GM23338 (cell line): ENCODE data around the gene NDUFA3. TPM values are rescaled to one million over a fixed set of nuclear protein-coding genes. Genes with fewer than 3 reads are reported as not detected.

Experiments
- ATAC-seq: fragments of 200-7000 bp; cut with Tn5 transposase; 3 replicates; pipeline ENCODE4 v1.9.1; 2020
- DNase-seq: peaks from one replicate; pipeline ENCODE4 v3.0.0-alpha.2; 2015; ENCODE audit warnings: low spot score
- H2AFZ ChIP-seq: fragments of 200-600 bp; sonication (generic); 2 replicates; pipeline ENCODE4 v1.8.0; 2016; ENCODE audit warnings: antibody characterized with exemption, mild to moderate bottlenecking, moderate library complexity
- H3F3A ChIP-seq: fragments of 200-600 bp; sonication (generic); replicated peaks from 2 replicates; pipeline ENCODE4 v1.8.0; 2017; ENCODE audit warnings: antibody characterized with exemption, mixed run types, low read depth
- H3K27ac ChIP-seq: fragments of 200-600 bp; sonication (generic); 2 replicates; pipeline ENCODE4 v1.6.1; 2016; ENCODE audit warnings: low read depth
- H3K27me3 ChIP-seq: fragments of 200-600 bp; sonication (generic); 2 replicates; pipeline ENCODE4 v1.8.0; 2016; ENCODE audit warnings: mild to moderate bottlenecking, mixed run types, moderate library complexity; ENCODE audit not compliant: insufficient read depth
- H3K36me3 ChIP-seq: fragments of 200-600 bp; sonication (generic); 2 replicates; pipeline ENCODE4 v1.8.0; 2016; ENCODE audit warnings: mild to moderate bottlenecking; ENCODE audit not compliant: insufficient read depth
- H3K4me1 ChIP-seq: fragments of 200-600 bp; sonication (generic); 2 replicates; pipeline ENCODE4 v1.8.0; 2016; ENCODE audit warnings: mild to moderate bottlenecking, moderate library complexity; ENCODE audit not compliant: insufficient read depth
- H3K4me2 ChIP-seq: fragments of 200-600 bp; sonication (generic); 2 replicates; pipeline ENCODE4 v1.7.1; 2017; ENCODE audit warnings: mixed run types
- H3K4me3 ChIP-seq: fragments of 200-600 bp; sonication (generic); 2 replicates; pipeline ENCODE4 v1.6.1; 2016; ENCODE audit warnings: mixed run types
- H3K79me2 ChIP-seq: fragments of 200-600 bp; sonication (generic); replicated peaks from 2 replicates; pipeline ENCODE4 v1.8.0; 2017; ENCODE audit warnings: mild to moderate bottlenecking; ENCODE audit not compliant: insufficient read depth
- H3K9me2 ChIP-seq: fragments of 200-600 bp; sonication (generic); 2 replicates; pipeline ENCODE4 v1.8.0; 2017; ENCODE audit not compliant: insufficient read depth
- H4K20me1 ChIP-seq: fragments of 200-600 bp; sonication (generic); replicated peaks from 2 replicates; pipeline ENCODE4 v1.8.0; 2017; ENCODE audit warnings: mild to moderate bottlenecking; ENCODE audit not compliant: insufficient read depth
- H3K27ac Mint-ChIP-seq: 2 replicates; pipeline ENCODE4 v1.8.0; 2020; ENCODE audit warnings: inconsistent platforms, mild to moderate bottlenecking, moderate library complexity, mixed read lengths
- H3K27me3 Mint-ChIP-seq: 3 replicates; pipeline ENCODE4 v1.8.0; 2022; ENCODE audit warnings: low read depth, mild to moderate bottlenecking, moderate library complexity, mixed read lengths, inconsistent platforms; ENCODE audit not compliant: insufficient read depth, poor library complexity
- H3K36me3 Mint-ChIP-seq: 3 replicates; pipeline ENCODE4 v1.8.0; 2021; ENCODE audit warnings: low read depth, mild to moderate bottlenecking, inconsistent platforms, moderate library complexity, mixed read lengths
- H3K4me1 Mint-ChIP-seq: 3 replicates; pipeline ENCODE4 v1.8.0; 2020; ENCODE audit warnings: mild to moderate bottlenecking, inconsistent platforms, mixed read lengths
- H3K4me3 Mint-ChIP-seq: 3 replicates; pipeline ENCODE4 v1.8.0; 2021; ENCODE audit warnings: moderate library complexity, mild to moderate bottlenecking, inconsistent platforms, mixed read lengths
- H3K9me3 Mint-ChIP-seq: 3 replicates; pipeline ENCODE4 v1.8.0; 2020; ENCODE audit warnings: moderate library complexity, mild to moderate bottlenecking, inconsistent platforms, mixed read lengths
- CREB1 ChIP-seq: fragments of 250-450 bp; sonication (Bioruptor Pico); IDR thresholded peaks from 2 replicates; pipeline ENCODE4 v1.5.0; 2020; ENCODE audit warnings: low read depth, mild to moderate bottlenecking, moderate library complexity
- EZH2phosphoT487 ChIP-seq: fragments of 200-600 bp; sonication (generic); IDR thresholded peaks from one replicate; pipeline ENCODE4 v1.8.1; 2018; ENCODE audit warnings: antibody characterized with exemption; ENCODE audit not compliant: unreplicated experiment
- JUNB ChIP-seq: IDR thresholded peaks from one replicate; pipeline ENCODE4 v1.6.1; 2016; ENCODE audit warnings: antibody characterized with exemption; ENCODE audit not compliant: unreplicated experiment
- NANOG ChIP-seq: IDR thresholded peaks from 2 replicates; pipeline ENCODE4 v1.6.1; 2016; ENCODE audit warnings: antibody characterized with exemption, borderline replicate concordance
- POLR2AphosphoS5 ChIP-seq: IDR thresholded peaks from 2 replicates; pipeline ENCODE4 v1.6.1; 2016; ENCODE audit warnings: antibody characterized with exemption, low read depth
- STAT1 ChIP-seq: IDR thresholded peaks from one replicate; pipeline ENCODE4 v1.6.1; 2016; ENCODE audit warnings: antibody characterized with exemption; ENCODE audit not compliant: unreplicated experiment
- ZNF114 ChIP-seq: fragments of 250-450 bp; sonication (Bioruptor Pico); IDR thresholded peaks from 2 replicates; pipeline ENCODE4 v1.5.0; 2020; ENCODE audit warnings: mild to moderate bottlenecking, moderate library complexity
- ZNF331 ChIP-seq: fragments of 250-450 bp; sonication (Bioruptor Pico); IDR thresholded peaks from 2 replicates; pipeline ENCODE4 v1.5.0; 2020; ENCODE audit warnings: low read depth, mild to moderate bottlenecking, moderate library complexity
- polyA plus RNA-seq: library from polyadenylated mRNA; unstranded; fragments of >200 nt; fragmentation: Nextera tagmentation; extraction: Ambion mirVana; gene quantifications from 2 replicates; pipeline ENCODE4 v1.2.1, GENCODE V29; 2016
- total RNA-seq: library from RNA; depleted of rRNA; stranded (reverse); fragments of >200 nt; shearing (Covaris generic); gene quantifications from 2 replicates; pipeline ENCODE4 v1.2.3, GENCODE V29; 2014
- TF ChIP-seq, protein P1 (sequence below), 2 experiments: fragments of 200-600 bp in 1 of 2; sonication (generic) in 1 of 2; conservative IDR thresholded peaks; 2 replicates each; pipeline versions ENCODE4 v1.5.1 to v1.6.1; 2016 to 2017; ENCODE audit warnings: antibody characterized with exemption in 2 of 2, low read depth in 2 of 2, mild to moderate bottlenecking in 2 of 2, moderate library complexity in 1 of 2
- TF ChIP-seq, protein P2 (sequence below): fragments of 250-450 bp; sonication (Bioruptor Pico); IDR thresholded peaks from 2 replicates; pipeline ENCODE4 v1.5.0; 2020; ENCODE audit warnings: mild to moderate bottlenecking, moderate library complexity
- TF ChIP-seq, protein P3 (sequence below): IDR thresholded peaks from 2 replicates; pipeline ENCODE4 v1.6.1; 2016; ENCODE audit warnings: antibody characterized with exemption

Gene NDUFA3
- total and polyA plus RNA-seq, 2 experiments from 2014 or later, result 28.4 to 691 TPM

DNA sequence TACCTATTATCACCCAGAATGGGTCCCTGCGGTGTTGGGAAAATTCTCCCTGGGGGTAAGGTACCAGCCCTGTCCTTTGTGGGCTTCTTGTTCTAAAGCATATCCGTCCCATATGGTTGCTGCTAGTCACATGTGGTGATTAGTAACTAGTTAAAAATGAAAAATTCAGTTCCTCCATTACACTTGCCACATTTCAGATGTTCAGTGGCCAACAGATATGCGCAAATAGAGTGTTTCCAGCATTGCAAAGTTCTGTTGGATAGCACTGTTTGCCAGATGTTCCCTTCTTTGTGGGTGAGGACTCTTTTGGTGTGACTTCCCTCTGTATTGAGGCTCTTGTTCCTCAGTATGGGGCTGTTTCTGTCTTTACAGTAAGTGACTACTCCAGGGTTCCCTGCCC lies 38.7 kb downstream of the NDUFA3 start:
- peaks cover 24% of the 10 kb centered on the region for H3K36me3 ChIP-seq
- DNase-seq (no peak), ATAC-seq (no peak)

DNA sequence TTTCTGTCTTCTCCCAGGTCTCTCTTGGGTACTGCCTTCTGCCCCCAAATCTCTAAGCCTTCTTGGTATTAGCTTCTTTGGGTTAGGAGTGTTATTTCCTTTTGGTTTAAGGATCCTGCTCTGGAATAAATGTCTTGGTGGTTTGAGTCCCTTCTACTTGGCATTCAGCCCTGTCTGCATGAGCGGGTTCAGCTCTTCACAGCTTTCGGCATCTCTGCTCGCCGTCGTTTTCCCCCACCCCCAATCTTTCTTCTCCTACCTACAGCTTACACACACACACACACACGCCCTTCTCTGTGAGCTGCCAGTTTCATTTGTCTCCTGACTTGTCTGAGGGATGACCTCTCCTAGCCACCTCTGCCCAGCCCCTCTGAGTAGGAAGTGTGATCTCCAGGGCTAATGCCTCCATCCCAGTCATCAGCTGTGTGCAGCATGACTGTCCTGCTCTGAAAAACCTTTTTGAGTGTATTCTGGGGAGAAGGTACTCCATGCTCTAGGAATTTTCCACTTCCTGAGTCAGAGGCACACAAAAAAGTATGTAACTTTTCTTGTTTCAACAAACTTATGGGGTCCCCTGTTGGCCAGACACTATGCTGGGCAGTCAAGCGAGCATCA lies 39.6 kb downstream of the NDUFA3 start:
- H2AFZ ChIP-seq, result no peak overlapping the region
- Mint-ChIP-seq H3K27me3 (peaks cover 14% of the 10 kb centered on the region), H3K36me3 (peaks cover 72% of the 10 kb centered on the region), H3K4me1 (peaks cover 23% of the 10 kb centered on the region), H3K27ac (no peak overlapping the region), H3K4me3 (no peak overlapping the region), H3K9me3 (no peaks in the 10 kb centered on the region; the same call in 2 of the 3 replicates)
- peaks cover 24% of the 10 kb centered on the region for H3K36me3 ChIP-seq
- no peak overlapping the region for H3K27ac ChIP-seq
- DNase-seq (no peak), ATAC-seq (no peak)
- TF ChIP-seq EZH2phosphoT487 (no peak), NANOG (no peak), CREB1 (CRISPR knock-in tag) (no peak), ZNF114 (no peak), JUNB (no peak), POLR2AphosphoS5 (no peak), ZNF331 (CRISPR knock-in tag) (no peak)
- TF ChIP-seq, protein P1, sequence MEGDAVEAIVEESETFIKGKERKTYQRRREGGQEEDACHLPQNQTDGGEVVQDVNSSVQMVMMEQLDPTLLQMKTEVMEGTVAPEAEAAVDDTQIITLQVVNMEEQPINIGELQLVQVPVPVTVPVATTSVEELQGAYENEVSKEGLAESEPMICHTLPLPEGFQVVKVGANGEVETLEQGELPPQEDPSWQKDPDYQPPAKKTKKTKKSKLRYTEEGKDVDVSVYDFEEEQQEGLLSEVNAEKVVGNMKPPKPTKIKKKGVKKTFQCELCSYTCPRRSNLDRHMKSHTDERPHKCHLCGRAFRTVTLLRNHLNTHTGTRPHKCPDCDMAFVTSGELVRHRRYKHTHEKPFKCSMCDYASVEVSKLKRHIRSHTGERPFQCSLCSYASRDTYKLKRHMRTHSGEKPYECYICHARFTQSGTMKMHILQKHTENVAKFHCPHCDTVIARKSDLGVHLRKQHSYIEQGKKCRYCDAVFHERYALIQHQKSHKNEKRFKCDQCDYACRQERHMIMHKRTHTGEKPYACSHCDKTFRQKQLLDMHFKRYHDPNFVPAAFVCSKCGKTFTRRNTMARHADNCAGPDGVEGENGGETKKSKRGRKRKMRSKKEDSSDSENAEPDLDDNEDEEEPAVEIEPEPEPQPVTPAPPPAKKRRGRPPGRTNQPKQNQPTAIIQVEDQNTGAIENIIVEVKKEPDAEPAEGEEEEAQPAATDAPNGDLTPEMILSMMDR (conservative IDR thresholded peaks at IDR 0.05; ENCODE audit: low read depth in 2 of 2), result no peak
- TF ChIP-seq, protein P2, sequence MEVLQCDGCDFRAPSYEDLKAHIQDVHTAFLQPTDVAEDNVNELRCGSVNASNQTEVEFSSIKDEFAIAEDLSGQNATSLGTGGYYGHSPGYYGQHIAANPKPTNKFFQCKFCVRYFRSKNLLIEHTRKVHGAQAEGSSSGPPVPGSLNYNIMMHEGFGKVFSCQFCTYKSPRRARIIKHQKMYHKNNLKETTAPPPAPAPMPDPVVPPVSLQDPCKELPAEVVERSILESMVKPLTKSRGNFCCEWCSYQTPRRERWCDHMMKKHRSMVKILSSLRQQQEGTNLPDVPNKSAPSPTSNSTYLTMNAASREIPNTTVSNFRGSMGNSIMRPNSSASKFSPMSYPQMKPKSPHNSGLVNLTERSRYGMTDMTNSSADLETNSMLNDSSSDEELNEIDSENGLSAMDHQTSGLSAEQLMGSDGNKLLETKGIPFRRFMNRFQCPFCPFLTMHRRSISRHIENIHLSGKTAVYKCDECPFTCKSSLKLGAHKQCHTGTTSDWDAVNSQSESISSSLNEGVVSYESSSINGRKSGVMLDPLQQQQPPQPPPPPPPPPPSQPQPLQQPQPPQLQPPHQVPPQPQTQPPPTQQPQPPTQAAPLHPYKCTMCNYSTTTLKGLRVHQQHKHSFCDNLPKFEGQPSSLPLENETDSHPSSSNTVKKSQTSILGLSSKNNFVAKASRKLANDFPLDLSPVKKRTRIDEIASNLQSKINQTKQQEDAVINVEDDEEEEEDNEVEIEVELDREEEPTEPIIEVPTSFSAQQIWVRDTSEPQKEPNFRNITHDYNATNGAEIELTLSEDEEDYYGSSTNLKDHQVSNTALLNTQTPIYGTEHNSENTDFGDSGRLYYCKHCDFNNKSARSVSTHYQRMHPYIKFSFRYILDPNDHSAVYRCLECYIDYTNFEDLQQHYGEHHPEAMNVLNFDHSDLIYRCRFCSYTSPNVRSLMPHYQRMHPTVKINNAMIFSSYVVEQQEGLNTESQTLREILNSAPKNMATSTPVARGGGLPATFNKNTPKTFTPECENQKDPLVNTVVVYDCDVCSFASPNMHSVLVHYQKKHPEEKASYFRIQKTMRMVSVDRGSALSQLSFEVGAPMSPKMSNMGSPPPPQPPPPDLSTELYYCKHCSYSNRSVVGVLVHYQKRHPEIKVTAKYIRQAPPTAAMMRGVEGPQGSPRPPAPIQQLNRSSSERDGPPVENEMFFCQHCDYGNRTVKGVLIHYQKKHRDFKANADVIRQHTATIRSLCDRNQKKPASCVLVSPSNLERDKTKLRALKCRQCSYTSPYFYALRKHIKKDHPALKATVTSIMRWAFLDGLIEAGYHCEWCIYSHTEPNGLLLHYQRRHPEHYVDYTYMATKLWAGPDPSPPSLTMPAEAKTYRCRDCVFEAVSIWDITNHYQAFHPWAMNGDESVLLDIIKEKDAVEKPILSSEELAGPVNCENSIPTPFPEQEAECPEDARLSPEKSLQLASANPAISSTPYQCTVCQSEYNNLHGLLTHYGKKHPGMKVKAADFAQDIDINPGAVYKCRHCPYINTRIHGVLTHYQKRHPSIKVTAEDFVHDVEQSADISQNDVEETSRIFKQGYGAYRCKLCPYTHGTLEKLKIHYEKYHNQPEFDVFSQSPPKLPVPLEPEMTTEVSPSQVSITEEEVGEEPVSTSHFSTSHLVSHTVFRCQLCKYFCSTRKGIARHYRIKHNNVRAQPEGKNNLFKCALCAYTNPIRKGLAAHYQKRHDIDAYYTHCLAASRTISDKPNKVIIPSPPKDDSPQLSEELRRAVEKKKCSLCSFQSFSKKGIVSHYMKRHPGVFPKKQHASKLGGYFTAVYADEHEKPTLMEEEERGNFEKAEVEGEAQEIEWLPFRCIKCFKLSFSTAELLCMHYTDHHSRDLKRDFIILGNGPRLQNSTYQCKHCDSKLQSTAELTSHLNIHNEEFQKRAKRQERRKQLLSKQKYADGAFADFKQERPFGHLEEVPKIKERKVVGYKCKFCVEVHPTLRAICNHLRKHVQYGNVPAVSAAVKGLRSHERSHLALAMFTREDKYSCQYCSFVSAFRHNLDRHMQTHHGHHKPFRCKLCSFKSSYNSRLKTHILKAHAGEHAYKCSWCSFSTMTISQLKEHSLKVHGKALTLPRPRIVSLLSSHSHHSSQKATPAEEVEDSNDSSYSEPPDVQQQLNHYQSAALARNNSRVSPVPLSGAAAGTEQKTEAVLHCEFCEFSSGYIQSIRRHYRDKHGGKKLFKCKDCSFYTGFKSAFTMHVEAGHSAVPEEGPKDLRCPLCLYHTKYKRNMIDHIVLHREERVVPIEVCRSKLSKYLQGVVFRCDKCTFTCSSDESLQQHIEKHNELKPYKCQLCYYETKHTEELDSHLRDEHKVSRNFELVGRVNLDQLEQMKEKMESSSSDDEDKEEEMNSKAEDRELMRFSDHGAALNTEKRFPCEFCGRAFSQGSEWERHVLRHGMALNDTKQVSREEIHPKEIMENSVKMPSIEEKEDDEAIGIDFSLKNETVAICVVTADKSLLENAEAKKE, result no peak
- TF ChIP-seq, protein P3, sequence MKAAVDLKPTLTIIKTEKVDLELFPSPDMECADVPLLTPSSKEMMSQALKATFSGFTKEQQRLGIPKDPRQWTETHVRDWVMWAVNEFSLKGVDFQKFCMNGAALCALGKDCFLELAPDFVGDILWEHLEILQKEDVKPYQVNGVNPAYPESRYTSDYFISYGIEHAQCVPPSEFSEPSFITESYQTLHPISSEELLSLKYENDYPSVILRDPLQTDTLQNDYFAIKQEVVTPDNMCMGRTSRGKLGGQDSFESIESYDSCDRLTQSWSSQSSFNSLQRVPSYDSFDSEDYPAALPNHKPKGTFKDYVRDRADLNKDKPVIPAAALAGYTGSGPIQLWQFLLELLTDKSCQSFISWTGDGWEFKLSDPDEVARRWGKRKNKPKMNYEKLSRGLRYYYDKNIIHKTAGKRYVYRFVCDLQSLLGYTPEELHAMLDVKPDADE, result no peak
- H3K4me1 ChIP-seq, result no peaks in the 10 kb centered on the region; the same call in 1 of the 2 replicates
- H3K4me3 ChIP-seq, result no peak overlapping the region
- no peaks in the 10 kb centered on the region for H3K9me2 ChIP-seq
- 0 out of 2 replicates have a peak, but pooled peaks cover 3% of the 10 kb centered on the region for H3F3A ChIP-seq
- peaks cover 51% of the 10 kb centered on the region for H4K20me1 ChIP-seq
- no peak overlapping the region for H3K4me2 ChIP-seq
- H3K79me2 ChIP-seq, result peaks cover 51% of the 10 kb centered on the region
- H3K27me3 ChIP-seq, result no peaks in the 10 kb centered on the region

More for the DNA sequence above, 38.7 kb downstream of the NDUFA3 start:
- H3K4me3 Mint-ChIP-seq, result no peak overlapping the region
- peaks cover 63% of the 10 kb centered on the region for H3K36me3 Mint-ChIP-seq
- 0 out of 2 replicates have a peak overlapping the region, but pooled peaks have one; percentile 32 for H3K27ac ChIP-seq
- peaks cover 19% of the 10 kb centered on the region for H3K27me3 Mint-ChIP-seq
- no peaks in the 10 kb centered on the region for H3K9me2 ChIP-seq
- H3K9me3 Mint-ChIP-seq, result no peaks in the 10 kb centered on the region; the same call in 2 of the 3 replicates
- H3K4me2 ChIP-seq, result no peak overlapping the region
- H4K20me1 ChIP-seq, result peaks cover 49% of the 10 kb centered on the region
- peaks cover 4% of the 10 kb centered on the region; the same call in 1 of the 2 replicates for H3F3A ChIP-seq
- TF ChIP-seq STAT1, result no peak
- no peak overlapping the region for H2AFZ ChIP-seq
- H3K4me1 Mint-ChIP-seq, result peaks cover 23% of the 10 kb centered on the region
- no peaks in the 10 kb centered on the region; the same call in 1 of the 2 replicates for H3K4me1 ChIP-seq
- H3K79me2 ChIP-seq, result peaks cover 51% of the 10 kb centered on the region
- no peak overlapping the region for H3K27ac Mint-ChIP-seq
- no peak overlapping the region for H3K4me3 ChIP-seq
- H3K27me3 ChIP-seq, result no peaks in the 10 kb centered on the region
